Stimulated activated CD8-positive, alpha-beta memory T cell treated with anti-CD3 and anti-CD28 coated beads, Interleukin-7, amount 100 ng/mL, for 48 hours (primary cell): ENCODE results near the gene OXCT1.
A peak's percentile ranks its signal among the peaks of the same experiment; 100 is the strongest.
"Not testable (repeated sequence)": the region's sequence is repeated elsewhere in the genome, so short reads cannot be mapped to it uniquely, and the experiment has no call there.

Source experiments
- DNase-seq, 2 donors: peaks; one replicate each; pipeline ENCODE4 v3.0.0-alpha.2; 2020; ENCODE audit warnings: low read depth in 1 of 2; ENCODE audit errors: extremely low read depth in 1 of 2

The OXCT1 gene

GRCh38 chr5:41778410-41778809, 91.8 kb downstream of the OXCT1 start:
- DNase-seq: no peak

GRCh38 chr5:41776435-41776834, 93.8 kb downstream of the OXCT1 start:
- no peak for DNase-seq

GRCh38 chr5:41773799-41774198, 96.4 kb downstream of the OXCT1 start:
- DNase-seq: no peak

- DNase-seq: no peak
Observed at GRCh38 chr5:41772785-41773442, 97.3 kb downstream of the OXCT1 start.

- DNase-seq: no peak
Observed at GRCh38 chr5:41772056-41772455, 98.2 kb downstream of the OXCT1 start.

GRCh38 chr5:41770799-41771198, 99.4 kb downstream of the OXCT1 start:
- no peak for DNase-seq

GRCh38 chr5:41768692-41769091, 101.5 kb downstream of the OXCT1 start:
- DNase-seq: no peak

- no peak for DNase-seq
Observed at GRCh38 chr5:41764650-41765049, 105.6 kb downstream of the OXCT1 start.

GRCh38 chr5:41763574-41763973, 106.7 kb downstream of the OXCT1 start:
- no peak for DNase-seq

- no peak for DNase-seq
Observed at GRCh38 chr5:41763081-41763480, 107.1 kb downstream of the OXCT1 start.

GRCh38 chr5:41762426-41762825, 107.8 kb downstream of the OXCT1 start:
- DNase-seq: no peak

GRCh38 chr5:41761663-41762062, 108.6 kb downstream of the OXCT1 start:
- DNase-seq: no peak

- no peak for DNase-seq
Observed at GRCh38 chr5:41755705-41756104, 114.5 kb downstream of the OXCT1 start.

- DNase-seq: no peak
Observed at GRCh38 chr5:41754857-41755256, 115.4 kb downstream of the OXCT1 start.

- DNase-seq: no peak
Observed at GRCh38 chr5:41751867-41752266, 118.4 kb downstream of the OXCT1 start.

- DNase-seq: peak in 1 of 2 donors; percentile 46
Observed at GRCh38 chr5:41748631-41749030, 121.6 kb downstream of the OXCT1 start.

- no peak for DNase-seq
Observed at GRCh38 chr5:41747708-41748107, 122.5 kb downstream of the OXCT1 start.

- no peak for DNase-seq
Observed at GRCh38 chr5:41747301-41747700, 122.9 kb downstream of the OXCT1 start.

GRCh38 chr5:41742608-41743007, 127.6 kb downstream of the OXCT1 start:
- DNase-seq: not testable (repeated sequence)

GRCh38 chr5:41738710-41739354, 131.4 kb downstream of the OXCT1 start:
- no peak for DNase-seq

- DNase-seq: no peak
Observed at GRCh38 chr5:41736641-41737040, 133.6 kb downstream of the OXCT1 start.

GRCh38 chr5:41735213-41735612, 135.0 kb downstream of the OXCT1 start:
- DNase-seq: no peak

- DNase-seq: not testable (repeated sequence)
Observed at GRCh38 chr5:41729381-41729780, 140.8 kb downstream of the OXCT1 start.
